Endothelial cell of umbilical vein (primary cell): ENCODE measurements around the gene USP7. TPM values are rescaled to one million over a fixed set of nuclear protein-coding genes. Genes with fewer than 3 reads are reported as not detected.

ENCODE experiments used
- BruUV-seq: library from RNA; stranded (reverse); fragments of 400-500 nt; replicated peaks from 2 replicates; lab custom pipeline; 2021; lab: Mats Ljungman, UMichigan
- CTCF ChIA-PET: fragments of 300-600, 350-600 bp; sonication (Branson Sonifier 250); formaldehyde crosslinking; loops from one replicate; lab custom pipeline; 2021; ENCODE audit warnings: antibody characterized with exemption, inconsistent platforms; lab: Charles Lee
- POLR2A ChIA-PET: fragments of 300-600, 350-600 bp; sonication (Branson Sonifier 250); formaldehyde crosslinking; loops from one replicate; lab custom pipeline; 2021; ENCODE audit warnings: antibody characterized with exemption, inconsistent platforms; lab: Charles Lee
- DNase-seq: peaks from one replicate; pipeline ENCODE4 v3.0.0-alpha.2; 2011; ENCODE audit warnings: low read depth, low spot score
- FAIRE-seq: peaks from 2 replicates; lab custom pipeline; 2011; peaks lifted over from hg19 to GRCh38; lab: Jason Lieb, UNC
- H2AFZ ChIP-seq: 2 replicates; pipeline ENCODE4 v1.6.0; 2012; ENCODE audit warnings: low read depth, low read length, control low read depth, inconsistent platforms
- H3K27ac ChIP-seq: 2 replicates; pipeline ENCODE4 v1.5.1; 2011; ENCODE audit warnings: low read depth, mild to moderate bottlenecking, control low read depth, low read length, moderate library complexity; ENCODE audit not compliant: insufficient read depth
- H3K27me3 ChIP-seq, 2 experiments: 2 replicates each; pipeline versions ENCODE4 v1.6.0 to v1.6.1; 2011; ENCODE audit warnings: low read length in 2 of 2, mixed read lengths in 1 of 2; ENCODE audit not compliant: control insufficient read depth in 2 of 2, insufficient read depth in 2 of 2
- H3K36me3 ChIP-seq, 2 experiments: 2 replicates in 1 of 2; 3 replicates in 1 of 2; pipeline ENCODE4 v1.5.1; 2011; ENCODE audit warnings: low read length in 2 of 2, mild to moderate bottlenecking in 1 of 2, moderate library complexity in 1 of 2; ENCODE audit not compliant: control insufficient read depth in 2 of 2, insufficient read depth in 2 of 2; ENCODE audit errors: extremely low read depth in 1 of 2
- H3K4me1 ChIP-seq: 3 replicates; pipeline ENCODE4 v1.5.1; 2011; ENCODE audit warnings: mild to moderate bottlenecking, low read length; ENCODE audit not compliant: control insufficient read depth, insufficient read depth; ENCODE audit errors: extremely low read depth
- H3K4me2 ChIP-seq: 2 replicates; pipeline ENCODE4 v1.6.1; 2011; ENCODE audit warnings: low read length, control low read depth, mixed read lengths; ENCODE audit not compliant: insufficient read depth
- H3K4me3 ChIP-seq, 3 experiments: fragments of 200-600 bp in 1 of 3; sonication (generic), shearing (Covaris generic) in 1 of 3; replicated peaks in 1 of 3; 2 replicates each; pipeline ENCODE4 v1.5.1; 2011 to 2016; ENCODE audit warnings: control low read depth in 3 of 3, low read length in 3 of 3, mild to moderate bottlenecking in 2 of 3, inconsistent platforms in 1 of 3, low read depth in 1 of 3, moderate library complexity in 1 of 3; ENCODE audit not compliant: insufficient read depth in 1 of 3
- H3K79me2 ChIP-seq: 2 replicates; pipeline ENCODE4 v1.6.0; 2012; ENCODE audit warnings: low read length, inconsistent platforms; ENCODE audit not compliant: control insufficient read depth, insufficient read depth
- H3K9ac ChIP-seq: replicated peaks from 2 replicates; pipeline ENCODE3; 2011; ENCODE audit warnings: low read length, control low read depth; ENCODE audit not compliant: insufficient read depth; ENCODE audit errors: extremely low read depth
- H3K9me1 ChIP-seq: replicated peaks from 3 replicates; pipeline ENCODE4 v1.6.0; 2011; ENCODE audit warnings: mild to moderate bottlenecking, low read length; ENCODE audit not compliant: control insufficient read depth, insufficient read depth; ENCODE audit errors: extremely low read depth
- H3K9me3 ChIP-seq: replicated peaks from 2 replicates; pipeline ENCODE4 v1.5.1; 2012; ENCODE audit warnings: low read length, inconsistent platforms; ENCODE audit not compliant: control insufficient read depth, insufficient read depth
- H4K20me1 ChIP-seq: replicated peaks from 2 replicates; pipeline ENCODE3; 2011; ENCODE audit warnings: mild to moderate bottlenecking, low read length; ENCODE audit not compliant: control insufficient read depth, insufficient read depth; ENCODE audit errors: extremely low read depth
- EZH2 ChIP-seq: IDR thresholded peaks from 2 replicates; pipeline ENCODE4 v1.6.1; 2012; ENCODE audit warnings: borderline replicate concordance, low read depth, mild to moderate bottlenecking, moderate library complexity, low read length, inconsistent platforms; ENCODE audit not compliant: severe bottlenecking
- FOS ChIP-seq: IDR thresholded peaks from 2 replicates; pipeline ENCODE4 v1.6.1; 2011; ENCODE audit warnings: mild to moderate bottlenecking, low read length, moderate library complexity, borderline replicate concordance; ENCODE audit not compliant: insufficient read depth
- GATA2 ChIP-seq: IDR thresholded peaks from 2 replicates; pipeline ENCODE4 v1.7.0; 2011; ENCODE audit warnings: low read depth, mild to moderate bottlenecking, moderate library complexity, mixed read lengths, low read length; ENCODE audit not compliant: insufficient read length, insufficient read depth
- JUN ChIP-seq: IDR thresholded peaks from 2 replicates; pipeline ENCODE4 v1.6.1; 2011; ENCODE audit warnings: borderline replicate concordance, low read depth; ENCODE audit not compliant: insufficient read length, insufficient read depth
- MAX ChIP-seq: IDR thresholded peaks from 2 replicates; pipeline ENCODE4 v1.6.1; 2011; ENCODE audit not compliant: insufficient read depth, insufficient read length
- MYC ChIP-seq: IDR thresholded peaks from one replicate; pipeline ENCODE4 v1.6.1; 2011; ENCODE audit warnings: mild to moderate bottlenecking, low read depth, low read length
- POLR2A ChIP-seq: IDR thresholded peaks from 2 replicates; pipeline ENCODE4 v1.6.1; 2012; ENCODE audit warnings: low read depth, mild to moderate bottlenecking, control low read depth, low read length
- POLR2AphosphoS5 ChIP-seq: IDR thresholded peaks from 2 replicates; pipeline ENCODE4 v1.6.1; 2012; ENCODE audit warnings: low read depth, mild to moderate bottlenecking, control low read depth, low read length, moderate library complexity; ENCODE audit not compliant: insufficient read depth
- dilution Hi-C: fragments of 300-500 bp; cut with MboI; formaldehyde crosslinking; loops from one replicate; pipeline ENCODE4 v1.15.0; 2019; ENCODE audit warnings: low sequenced_read_pairs; ENCODE audit not compliant: extremely low pct_ligation_motif_present
- intact Hi-C: fragments of 100-400 bp; cut with micrococcal nuclease; formaldehyde crosslinking; loops from one replicate; pipeline ENCODE4 v1.10.0; 2022
- polyA plus RNA-seq, 4 experiments: library from polyadenylated mRNA; depleted of rRNA in 3 of 4; stranded (reverse) in 3 of 4; unstranded in 1 of 4; fragments of >200 nt; gene quantifications; 2 replicates each; pipeline versions ENCODE4 v1.2.1 to v1.2.3, GENCODE V29; 2011 to 2012; ENCODE audit warnings: missing spikeins in 1 of 4
- total RNA-seq: library from RNA; stranded (reverse); gene quantifications from 2 replicates; pipeline ENCODE4 v1.2.3, GENCODE V29; 2021
- TF ChIP-seq, protein P1 (sequence below), 2 donors: IDR thresholded peaks; 1 replicate in 1 of 2; 2 replicates in 1 of 2; pipeline ENCODE4 v1.5.1; 2011; ENCODE audit warnings: low read length in 2 of 2, mild to moderate bottlenecking in 2 of 2, moderate library complexity in 2 of 2, control low read depth in 1 of 2, inconsistent platforms in 1 of 2, low read depth in 1 of 2; ENCODE audit not compliant: insufficient read depth in 1 of 2; ENCODE audit errors: extremely low read depth in 1 of 2

Gene USP7
- total and polyA plus RNA-seq, 2 donors (not counting 3 experiments of a cell fraction or from before 2014, with no cell fraction given), result 17.7 to 130 TPM

DNA sequence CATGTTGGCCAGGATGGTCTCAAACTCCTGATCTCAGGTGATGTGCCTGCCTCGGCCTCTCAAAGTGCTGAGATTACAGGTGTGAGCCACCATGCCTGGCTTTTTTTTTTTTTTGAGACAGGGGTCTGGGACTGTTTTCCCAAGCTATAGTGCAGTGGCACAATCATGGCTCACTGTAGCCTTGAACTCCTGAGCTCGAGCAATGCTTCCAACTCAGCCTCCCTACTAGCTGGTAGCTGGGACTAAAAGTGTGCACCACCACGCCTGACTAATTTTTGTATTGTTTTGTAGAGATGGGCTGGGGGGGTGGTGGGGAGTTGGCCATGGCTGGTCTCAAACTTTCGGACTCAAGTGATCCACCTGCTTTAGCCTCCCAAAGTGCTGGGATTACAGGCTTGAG lies 36.1 kb upstream of the USP7 start:
- TF ChIP-seq FOS, result no peak
- TF ChIP-seq JUN, result no peak
- no peak for TF ChIP-seq EZH2
- no peak for TF ChIP-seq POLR2A
- CTCF ChIA-PET, result interaction anchor here (0.5 to 3.6 kb wide), 4 partner anchors 9 to 1629 kb away, joined by 3 to 30 read pairs (median 4); no protein-coding TSS in a partner anchor
- Histone ChIP-seq H3K79me2 (no peaks in the 10 kb centered on the region), H3K9me3 (no peaks in the 10 kb centered on the region), H4K20me1 (no peaks in the 10 kb centered on the region), H3K4me3 (no peak overlapping the region), H3K4me2 (no peak overlapping the region), H3K9ac (no peak overlapping the region), H2AFZ (no peak overlapping the region), H3K4me1 (no peaks in the 10 kb centered on the region), H3K36me3 (no peaks in the 10 kb centered on the region), H3K9me1 (no peaks in the 10 kb centered on the region), H3K27me3 (no peaks in the 10 kb centered on the region), H3K27ac (no peak overlapping the region)
- POLR2A ChIA-PET, result no interaction called here
- BruUV-seq, result no TSS peak
- intact Hi-C loops, result no loop called here
- no peak for DNase-seq
- dilution Hi-C loops, result no loop called here
- FAIRE-seq, result no peak

GRCh38 chr16:8998108-8998507 lies 34.4 kb upstream of the USP7 start:
- Histone ChIP-seq H3K4me3 (no peak overlapping the region), H3K9me3 (no peaks in the 10 kb centered on the region), H3K9ac (no peak overlapping the region), H2AFZ (no peak overlapping the region), H3K27me3 (no peaks in the 10 kb centered on the region), H3K9me1 (no peaks in the 10 kb centered on the region), H3K36me3 (no peaks in the 10 kb centered on the region), H3K4me2 (no peak overlapping the region), H4K20me1 (no peaks in the 10 kb centered on the region), H3K79me2 (no peaks in the 10 kb centered on the region), H3K27ac (no peak overlapping the region), H3K4me1 (no peaks in the 10 kb centered on the region)
- DNase-seq, result no peak
- ChIA-PET POLR2A (no interaction called here), CTCF (interaction anchor here (1.0 to 3.6 kb wide), 2 partner anchors 11 to 137 kb away, joined by 3 to 30 read pairs; no protein-coding TSS in a partner anchor)
- no peak for TF ChIP-seq GATA2
- no peak for TF ChIP-seq JUN
- TF ChIP-seq EZH2, result no peak
- no peak for TF ChIP-seq MYC
- TF ChIP-seq POLR2A, result no peak
- TF ChIP-seq, protein P1, sequence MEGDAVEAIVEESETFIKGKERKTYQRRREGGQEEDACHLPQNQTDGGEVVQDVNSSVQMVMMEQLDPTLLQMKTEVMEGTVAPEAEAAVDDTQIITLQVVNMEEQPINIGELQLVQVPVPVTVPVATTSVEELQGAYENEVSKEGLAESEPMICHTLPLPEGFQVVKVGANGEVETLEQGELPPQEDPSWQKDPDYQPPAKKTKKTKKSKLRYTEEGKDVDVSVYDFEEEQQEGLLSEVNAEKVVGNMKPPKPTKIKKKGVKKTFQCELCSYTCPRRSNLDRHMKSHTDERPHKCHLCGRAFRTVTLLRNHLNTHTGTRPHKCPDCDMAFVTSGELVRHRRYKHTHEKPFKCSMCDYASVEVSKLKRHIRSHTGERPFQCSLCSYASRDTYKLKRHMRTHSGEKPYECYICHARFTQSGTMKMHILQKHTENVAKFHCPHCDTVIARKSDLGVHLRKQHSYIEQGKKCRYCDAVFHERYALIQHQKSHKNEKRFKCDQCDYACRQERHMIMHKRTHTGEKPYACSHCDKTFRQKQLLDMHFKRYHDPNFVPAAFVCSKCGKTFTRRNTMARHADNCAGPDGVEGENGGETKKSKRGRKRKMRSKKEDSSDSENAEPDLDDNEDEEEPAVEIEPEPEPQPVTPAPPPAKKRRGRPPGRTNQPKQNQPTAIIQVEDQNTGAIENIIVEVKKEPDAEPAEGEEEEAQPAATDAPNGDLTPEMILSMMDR (IDR thresholded peaks at IDR 0.05; ENCODE audit: extremely low read depth in 1 of 2, insufficient read depth in 1 of 2, low read depth in 1 of 2, low read length in 2 of 2), result no peak
- no peak for TF ChIP-seq FOS
- TF ChIP-seq MAX, result no peak
- TF ChIP-seq POLR2AphosphoS5, result no peak
- dilution Hi-C loops (no loop called here), intact Hi-C loops (no loop called here)
- no TSS peak for BruUV-seq
- no peak for FAIRE-seq
